Thyroid gland (tissue), 4 donors: ENCODE data around the gene CRYGC. TPM values are rescaled to one million over a fixed set of nuclear protein-coding genes. Genes with fewer than 3 reads are reported as not detected.
"Not testable (repeated sequence)": the region's sequence is repeated elsewhere in the genome, so short reads cannot be mapped to it uniquely, and the experiment has no call there.

Experiments
- DNase-seq, 2 donors: peaks; one replicate each; pipeline ENCODE4 v3.0.0-alpha.2; 2019
- H3K27ac ChIP-seq, 3 donors: fragments of 200-600 bp; sonication (generic); 1 replicate in 2 of 3; 2 replicates in 1 of 3; pipeline ENCODE4 v1.5.1; 2016 to 2019; ENCODE audit warnings: mild to moderate bottlenecking in 1 of 3, moderate library complexity in 1 of 3
- H3K27me3 ChIP-seq: fragments of 200-600 bp; sonication (generic); one replicate; pipeline ENCODE4 v1.5.1; 2019
- H3K36me3 ChIP-seq, 2 donors: fragments of 200-600 bp; sonication (generic); one replicate each; pipeline ENCODE4 v1.5.1; 2016 to 2019
- H3K4me1 ChIP-seq, 2 donors: fragments of 200-600 bp; sonication (generic); one replicate each; pipeline ENCODE4 v1.5.1; 2017 to 2019
- H3K4me3 ChIP-seq, 3 donors: fragments of 200-600 bp; sonication (generic); replicated peaks in 1 of 3; 1 replicate in 2 of 3; 2 replicates in 1 of 3; pipeline ENCODE4 v1.5.1; 2016; ENCODE audit warnings: mild to moderate bottlenecking in 1 of 3
- H3K9me3 ChIP-seq: fragments of 200-600 bp; sonication (generic); one replicate; pipeline ENCODE4 v1.5.1; 2017
- CTCF ChIP-seq, 6 experiments: fragments of 200-600 bp in 3 of 6; fragments of 450-650 bp in 3 of 6; sonication (generic) in 3 of 6; IDR thresholded peaks; one replicate each; pipeline ENCODE4 v1.5.1; 2016 to 2019; ENCODE audit warnings: antibody characterized with exemption in 6 of 6, mild to moderate bottlenecking in 2 of 6, inconsistent platforms in 1 of 6, moderate library complexity in 1 of 6
- POLR2A ChIP-seq, 2 donors: fragments of 450-650 bp; IDR thresholded peaks; one replicate each; pipeline ENCODE4 v1.6.1; 2017; ENCODE audit warnings: antibody characterized with exemption in 2 of 2, mild to moderate bottlenecking in 2 of 2, moderate library complexity in 1 of 2
- WGBS, 2 donors: methylation state at CpG; one replicate each; pipeline ENCODE4 v1.1.5; 2017; 5-methylcytosine and 5-hydroxymethylcytosine counted together
- intact Hi-C: fragments of 100-400 bp; cut with DNase I; formaldehyde crosslinking; loops from one replicate; pipeline ENCODE4 v1.15.1; 2023
- total RNA-seq, 4 donors: library from RNA; depleted of rRNA; stranded (reverse); fragments of >200 nt; gene quantifications; one replicate each; pipeline ENCODE4 v1.2.3, GENCODE V29; 2016

The CRYGC gene
- total RNA-seq, 4 donors from 2014 or later = not detected

- WGBS, 2 donors = 96% methylated on average over 4 of the region's 4 CpGs
- DNase-seq = no peak
Measured at GRCh38 chr2:208127090-208127489, 2.5 kb downstream of the CRYGC start.

GRCh38 chr2:208125251-208125650 is 4.4 kb downstream of the CRYGC start:
- no peak for DNase-seq
- peaks cover 4% of the 10 kb centered on the region for H3K27me3 ChIP-seq
- no peaks in the 10 kb centered on the region for H3K9me3 ChIP-seq
- peaks cover 0 to 4% of the 10 kb centered on the region in 2 donors for H3K4me1 ChIP-seq
- no peaks in the 10 kb centered on the region for H3K36me3 ChIP-seq
- TF ChIP-seq CTCF (IDR thresholded peaks at IDR 0.05) (no peak), POLR2A (IDR thresholded peaks at IDR 0.05) (no peak)
- intact Hi-C loops = no loop called here
- H3K27ac ChIP-seq = no peak overlapping the region
- 85% methylated on average over 4 of the region's 4 CpGs for WGBS, 2 donors
- H3K4me3 ChIP-seq = no peak overlapping the region

More at GRCh38 chr2:208127090-208127489, 2.5 kb downstream of the CRYGC start:
- intact Hi-C loops = no loop called here
- Histone ChIP-seq H3K27me3 (peaks cover 4% of the 10 kb centered on the region), H3K9me3 (no peaks in the 10 kb centered on the region), H3K27ac (no peak overlapping the region), H3K4me1 (peaks cover 0 to 4% of the 10 kb centered on the region in 2 donors), H3K4me3 (no peak overlapping the region), H3K36me3 (no peaks in the 10 kb centered on the region)
- no peak for TF ChIP-seq CTCF (IDR thresholded peaks at IDR 0.05)
- no peak for TF ChIP-seq POLR2A (IDR thresholded peaks at IDR 0.05)

- intact Hi-C loops, H3K27ac ChIP-seq, H3K36me3 ChIP-seq, H3K9me3 ChIP-seq, H3K4me3 ChIP-seq, H3K4me1 ChIP-seq, DNase-seq, H3K27me3 ChIP-seq: not testable (repeated sequence)
- WGBS, 2 donors = 10 to 13% methylated on average over 25 to 36 of the region's 46 CpGs
Measured at GRCh38 chr2:208124013-208124715, 5.5 kb downstream of the CRYGC start, which contains the start of gene CRYGD. Gene CRYGD (minus strand): TSS chr2:208124524. CDS start chr2:208124473, 51 bp downstream.

GRCh38 chr2:208122248-208122647 is 7.4 kb downstream of the CRYGC start:
- no peak for TF ChIP-seq CTCF (IDR thresholded peaks at IDR 0.05)
- no peak for DNase-seq
- peaks cover 4% of the 10 kb centered on the region for H3K27me3 ChIP-seq
- peaks cover 0 to 4% of the 10 kb centered on the region in 2 donors for H3K4me1 ChIP-seq
- H3K36me3 ChIP-seq = no peaks in the 10 kb centered on the region
- intact Hi-C loops = no loop called here
- H3K27ac ChIP-seq = no peak overlapping the region
- 91 to 98% methylated on average over 1 of the region's 1 CpG for WGBS, 2 donors
- H3K9me3 ChIP-seq = no peaks in the 10 kb centered on the region
- no peak overlapping the region for H3K4me3 ChIP-seq

- intact Hi-C loops = no loop called here
- TF ChIP-seq POLR2A (IDR thresholded peaks at IDR 0.05) (no peak), CTCF (IDR thresholded peaks at IDR 0.05) (no peak)
- H3K36me3 ChIP-seq = no peaks in the 10 kb centered on the region
- H3K9me3 ChIP-seq = no peaks in the 10 kb centered on the region
- no peak overlapping the region for H3K4me3 ChIP-seq
- WGBS, 2 donors = 93 to 99% methylated on average over 3 of the region's 3 CpGs
- H3K27me3 ChIP-seq = peaks cover 6% of the 10 kb centered on the region
- no peak overlapping the region for H3K27ac ChIP-seq
- DNase-seq = no peak
- no peaks in the 10 kb centered on the region for H3K4me1 ChIP-seq
Measured at GRCh38 chr2:208118918-208119317, 10.7 kb downstream of the CRYGC start.

GRCh38 chr2:208117390-208117789 is 12.2 kb downstream of the CRYGC start:
- H3K27ac ChIP-seq, DNase-seq, H3K9me3 ChIP-seq, H3K4me1 ChIP-seq, intact Hi-C loops, H3K36me3 ChIP-seq, H3K27me3 ChIP-seq, H3K4me3 ChIP-seq: not testable (repeated sequence)
- WGBS, 2 donors = 93 to 97% methylated on average over 11 of the region's 11 CpGs
